NCI-H1694 treated with DMSO at 0.1 percent for 48 hours (cell line): Measurements from ENCODE around the gene C1orf115.
"Not testable (repeated sequence)": the region's sequence is repeated elsewhere in the genome, so short reads cannot be mapped to it uniquely, and the experiment has no call there.

Source experiments
- DNase-seq: peaks from one replicate; lab custom pipeline; 2025; lab: John Stamatoyannopoulos, UW

C1orf115 gene

DNA sequence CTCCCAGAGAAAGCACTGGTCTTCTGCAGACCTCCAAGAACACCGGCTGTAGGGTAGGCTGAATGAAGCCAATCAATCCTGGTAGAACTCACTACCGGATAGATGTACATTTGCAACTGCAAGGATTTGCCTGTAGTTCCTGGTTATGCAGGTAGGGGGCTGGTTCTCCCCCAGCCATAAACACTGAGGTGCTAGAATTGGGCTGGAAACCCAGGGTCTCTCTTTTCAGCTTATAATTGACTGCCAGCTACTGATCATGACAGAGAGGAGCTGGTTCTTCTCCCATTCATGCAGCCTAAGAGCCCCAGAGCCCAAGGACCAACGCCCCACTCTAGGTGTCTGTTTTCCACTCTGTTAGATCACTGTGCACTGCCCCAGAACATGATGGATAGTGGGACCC, 36.5 kb downstream of the C1orf115 start:
- no peak for DNase-seq

DNA sequence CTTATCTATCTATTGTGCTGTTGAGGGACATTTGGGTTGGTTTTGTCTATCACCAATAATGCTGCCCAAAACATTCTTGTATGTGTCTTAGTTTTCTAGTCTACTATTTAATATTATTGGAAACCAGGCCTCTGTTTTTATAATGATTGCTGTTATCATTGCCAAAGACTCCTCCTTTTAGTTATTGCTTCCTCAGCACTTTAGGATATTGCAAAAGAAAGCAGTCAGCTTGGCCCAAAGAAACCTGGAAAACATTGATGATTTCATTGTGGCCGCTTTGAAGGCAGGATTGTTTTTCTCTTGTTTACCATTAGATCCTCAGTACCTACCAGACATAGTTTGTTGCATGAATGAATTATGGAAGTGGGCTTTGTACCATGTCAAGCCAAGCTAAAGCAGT, 37.4 kb downstream of the C1orf115 start:
- DNase-seq = no peak

DNA sequence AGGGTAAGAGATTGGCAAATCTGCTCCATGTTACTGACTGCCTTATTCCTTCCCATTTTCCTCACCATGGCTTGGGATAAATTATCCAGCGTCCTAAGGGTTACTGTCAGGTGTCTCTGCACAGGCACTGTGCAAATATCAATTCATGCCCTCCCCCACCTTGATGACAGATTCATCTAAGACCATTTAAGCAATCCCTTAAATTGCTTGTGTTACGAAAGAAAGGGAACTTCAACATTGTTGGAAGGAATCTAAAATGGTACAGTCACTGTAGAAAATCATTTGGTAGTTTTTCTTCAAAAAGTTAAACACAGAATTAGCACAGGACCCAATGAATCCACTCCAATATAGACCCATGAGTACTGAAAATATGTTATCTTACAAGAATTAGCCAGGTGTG, 40.3 kb downstream of the C1orf115 start:
- no peak for DNase-seq

DNA sequence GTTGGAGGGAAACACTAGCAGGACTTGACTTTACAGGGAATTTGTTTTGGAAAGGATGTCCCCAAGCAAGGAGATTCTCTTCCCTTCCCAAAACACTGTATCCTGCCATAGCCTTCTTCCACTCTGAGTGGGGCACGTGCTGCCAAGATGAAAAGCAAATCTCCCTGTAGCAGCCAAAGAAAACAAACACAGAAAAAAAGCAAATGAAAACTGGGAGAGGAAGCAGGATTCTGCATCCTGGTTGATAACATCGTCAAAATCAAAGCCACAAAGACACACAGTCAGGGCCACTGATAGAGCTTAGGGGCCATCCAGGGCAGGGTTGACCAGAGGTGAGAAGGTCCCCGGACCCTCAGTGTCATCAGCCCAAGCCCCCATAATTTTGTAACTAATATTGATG, 42.0 kb downstream of the C1orf115 start:
- DNase-seq = no peak

DNA sequence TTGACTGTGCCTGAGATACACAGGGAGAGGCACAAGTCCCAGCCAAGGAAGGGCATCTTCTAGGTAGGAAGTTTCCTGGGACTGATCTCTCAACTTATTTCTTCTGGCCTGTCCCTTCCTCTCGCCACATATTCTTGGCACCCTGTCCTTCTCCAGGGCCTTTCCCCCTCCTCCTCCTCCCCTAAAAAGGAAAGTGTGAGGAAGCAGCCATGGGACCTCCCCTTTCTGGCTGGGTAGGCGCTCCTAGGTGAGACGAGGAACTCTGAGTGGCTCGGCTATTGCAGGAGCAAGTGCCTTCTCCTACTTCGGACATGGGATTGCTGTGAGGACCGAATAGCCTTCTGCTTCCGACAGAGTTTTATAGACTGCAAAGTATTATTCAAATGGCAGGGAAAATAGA, 42.5 kb downstream of the C1orf115 start:
- no peak for DNase-seq

DNA sequence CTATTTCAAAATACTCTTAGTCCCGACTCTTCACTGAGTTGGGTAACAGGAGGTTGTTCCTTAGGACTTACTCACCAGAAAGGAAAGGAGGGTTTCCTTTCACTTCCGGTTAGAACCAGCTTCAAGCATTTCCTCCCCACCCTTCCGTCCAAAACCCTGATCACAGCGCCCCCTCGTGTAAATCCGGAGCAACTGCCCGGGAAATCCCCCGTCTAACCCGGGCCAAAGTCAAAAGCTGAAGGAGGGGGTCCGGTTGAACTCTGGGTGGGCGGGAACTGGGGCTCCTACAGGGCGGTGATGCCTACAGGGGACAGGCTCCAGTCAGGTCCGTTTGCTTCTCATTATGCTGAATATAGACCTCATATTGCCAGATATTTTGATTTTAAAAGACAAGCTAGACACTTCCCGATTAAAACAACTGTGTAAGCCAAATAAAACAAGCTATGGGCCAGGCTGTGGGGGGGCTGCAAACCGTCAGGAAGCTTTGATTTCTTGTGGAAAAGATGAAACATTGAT, 43.0 kb downstream of the C1orf115 start:
- DNase-seq = peak; percentile 77

DNA sequence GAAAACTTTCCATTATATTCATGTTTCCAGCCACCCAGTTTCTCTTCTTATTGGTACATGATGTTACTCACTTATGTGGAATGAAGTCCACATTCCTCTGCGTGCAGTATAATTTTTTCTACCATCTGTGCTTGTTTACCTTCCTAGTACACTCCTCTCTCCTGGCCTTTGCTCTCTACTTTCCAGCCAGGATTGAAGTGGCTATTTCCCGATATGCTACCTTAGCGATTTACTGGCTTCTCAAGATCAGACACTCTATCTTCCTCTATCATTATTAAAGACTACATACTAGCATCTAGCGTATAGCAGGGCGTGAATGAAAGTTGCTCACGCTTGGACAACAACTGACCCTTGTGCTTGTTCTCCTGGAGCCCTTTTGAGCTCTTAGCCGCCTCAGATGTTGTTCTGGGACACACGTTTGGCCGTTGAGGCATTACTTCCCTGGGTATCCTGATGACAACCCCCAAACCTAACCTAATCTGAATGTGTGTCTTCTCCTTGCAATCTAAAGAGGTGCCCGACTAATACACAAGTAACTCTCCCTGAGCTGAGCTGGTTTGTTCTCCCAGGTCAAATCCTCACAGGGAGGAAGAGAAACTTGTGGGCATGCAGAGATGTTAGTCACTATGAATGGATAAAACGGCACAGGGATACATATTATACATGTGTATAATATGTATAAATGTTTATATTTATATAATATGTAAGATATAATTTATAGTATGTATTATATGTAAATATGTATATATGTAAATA, 44.6 kb downstream of the C1orf115 start:
- no peak for DNase-seq

DNA sequence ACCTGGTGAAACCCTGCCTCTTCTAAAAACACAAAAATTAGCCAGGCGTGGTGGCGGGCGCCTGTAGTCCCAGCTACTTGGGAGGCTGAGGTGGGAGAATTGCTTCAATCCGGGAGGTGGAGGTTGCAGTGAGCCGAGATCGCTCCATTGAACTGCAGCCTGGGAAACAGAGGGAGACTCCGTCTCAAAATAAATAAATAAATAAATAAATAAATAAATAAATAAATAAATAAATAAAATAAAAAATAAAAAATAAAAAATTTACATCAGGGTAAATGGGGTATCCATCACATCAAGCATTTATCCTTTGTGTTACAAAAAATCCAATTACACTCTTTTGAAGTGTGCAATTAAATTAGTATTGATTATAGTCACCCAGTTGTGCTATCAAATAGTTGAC, 46.1 kb downstream of the C1orf115 start:
- not testable (repeated sequence) for DNase-seq

DNA sequence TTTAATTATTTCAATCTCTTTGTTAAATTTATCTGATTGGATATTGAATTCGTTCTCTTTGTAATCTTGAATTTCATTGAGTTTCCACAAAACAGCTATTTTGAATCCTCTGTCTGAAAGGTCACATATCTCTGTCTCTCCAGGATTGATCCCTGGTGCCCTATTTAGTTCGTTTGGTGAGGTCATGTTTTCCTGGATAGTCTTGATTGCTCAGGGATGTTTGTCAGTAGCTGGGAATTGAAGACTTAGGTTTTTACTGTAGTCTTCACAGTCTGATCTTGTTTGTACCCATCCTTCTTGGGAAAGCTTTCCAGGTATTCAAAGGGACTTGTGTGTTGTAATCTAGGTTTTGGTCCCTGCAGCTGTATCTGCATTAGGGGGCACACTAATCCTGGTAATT, 51.2 kb downstream of the C1orf115 start:
- DNase-seq = no peak

DNA sequence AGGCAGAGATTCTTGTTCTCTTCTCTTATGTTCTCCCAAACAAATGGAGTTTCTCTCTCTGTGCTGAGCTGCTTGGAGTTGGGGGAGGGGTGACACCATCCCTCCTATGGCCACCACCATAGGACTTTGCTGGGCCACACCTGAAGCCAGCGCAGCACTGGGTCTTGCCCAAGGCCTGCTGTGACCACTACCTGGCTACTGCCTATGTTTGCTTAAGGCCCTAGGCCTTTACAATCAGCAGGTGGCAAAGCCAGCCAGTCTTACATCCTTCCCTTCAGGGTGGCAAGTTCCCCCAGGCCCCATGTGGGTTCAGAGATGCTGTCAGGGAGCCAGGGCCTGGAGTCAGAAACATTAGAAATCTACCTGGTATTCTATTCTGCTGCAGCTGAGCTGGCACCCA, 51.7 kb downstream of the C1orf115 start:
- DNase-seq = no peak

DNA sequence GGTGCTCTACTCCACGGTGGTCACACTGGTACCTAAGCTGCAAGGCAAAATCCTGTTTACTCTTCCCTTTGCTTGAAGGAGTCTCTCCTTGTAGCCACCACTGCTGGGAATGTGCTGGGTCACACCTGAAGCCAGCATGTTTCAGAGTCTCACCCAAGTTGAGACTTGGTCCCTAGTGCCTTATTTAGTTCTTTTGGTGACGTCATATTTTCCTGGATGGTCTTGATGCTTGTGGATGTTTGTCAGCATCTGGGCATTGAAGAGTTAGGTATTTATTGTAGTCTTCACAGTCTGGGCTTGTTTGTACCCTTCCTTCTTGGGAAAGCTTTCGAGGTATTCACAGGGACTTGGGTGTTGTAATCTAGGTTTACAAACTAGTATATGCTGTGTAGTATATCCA, 52.4 kb downstream of the C1orf115 start:
- DNase-seq = no peak

DNA sequence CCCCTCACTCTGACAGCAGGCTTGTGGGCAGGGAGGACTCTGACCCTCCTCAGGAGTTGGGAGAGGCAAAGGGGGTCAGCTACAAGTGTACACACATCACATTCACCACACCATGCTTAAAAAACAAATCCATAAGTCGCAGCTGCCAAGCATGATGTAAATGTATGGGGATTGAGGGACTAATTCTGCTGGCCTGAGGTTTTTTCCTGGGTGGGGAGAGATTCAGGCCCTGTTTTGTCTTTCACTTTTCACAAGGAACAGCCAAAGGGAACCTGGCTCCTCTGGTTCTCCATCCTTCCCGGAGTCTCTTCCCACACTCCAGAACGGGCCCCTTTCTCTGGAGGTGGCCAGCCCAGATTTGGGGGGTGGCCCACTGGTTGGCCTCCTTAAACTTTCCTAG, 56.7 kb downstream of the C1orf115 start:
- DNase-seq = no peak

DNA sequence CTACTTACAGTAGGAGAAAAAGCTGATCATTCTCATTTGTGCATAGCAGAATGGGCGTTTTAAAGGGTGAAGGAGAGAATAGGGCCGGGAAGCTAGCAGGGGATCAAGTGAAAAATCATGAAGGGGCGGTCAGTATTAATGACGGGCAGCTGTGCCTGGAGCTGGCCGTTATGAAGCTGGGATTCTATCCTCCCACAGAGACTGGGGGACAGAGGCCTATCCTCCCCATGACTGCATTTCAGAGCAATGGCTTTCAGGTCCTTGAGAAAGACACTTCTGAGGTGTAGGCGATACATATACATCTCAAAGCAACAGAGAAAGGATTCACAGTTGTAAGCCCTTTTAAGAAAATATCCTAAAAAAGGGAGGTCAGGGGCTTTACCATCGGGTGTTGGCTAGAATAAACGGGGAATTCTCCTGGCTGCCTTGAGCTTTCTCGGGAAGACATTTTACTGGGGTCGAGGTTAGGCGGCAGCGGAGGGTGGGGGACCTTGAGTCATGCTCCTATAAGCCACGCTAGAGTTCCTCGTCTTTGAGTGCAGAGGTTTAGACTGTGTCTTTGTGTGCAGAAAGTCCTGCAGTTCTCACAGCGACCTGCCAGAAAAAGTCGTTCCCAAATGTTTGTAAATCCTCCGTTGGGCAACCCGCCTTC, 57.4 kb downstream of the C1orf115 start:
- no peak for DNase-seq

DNA sequence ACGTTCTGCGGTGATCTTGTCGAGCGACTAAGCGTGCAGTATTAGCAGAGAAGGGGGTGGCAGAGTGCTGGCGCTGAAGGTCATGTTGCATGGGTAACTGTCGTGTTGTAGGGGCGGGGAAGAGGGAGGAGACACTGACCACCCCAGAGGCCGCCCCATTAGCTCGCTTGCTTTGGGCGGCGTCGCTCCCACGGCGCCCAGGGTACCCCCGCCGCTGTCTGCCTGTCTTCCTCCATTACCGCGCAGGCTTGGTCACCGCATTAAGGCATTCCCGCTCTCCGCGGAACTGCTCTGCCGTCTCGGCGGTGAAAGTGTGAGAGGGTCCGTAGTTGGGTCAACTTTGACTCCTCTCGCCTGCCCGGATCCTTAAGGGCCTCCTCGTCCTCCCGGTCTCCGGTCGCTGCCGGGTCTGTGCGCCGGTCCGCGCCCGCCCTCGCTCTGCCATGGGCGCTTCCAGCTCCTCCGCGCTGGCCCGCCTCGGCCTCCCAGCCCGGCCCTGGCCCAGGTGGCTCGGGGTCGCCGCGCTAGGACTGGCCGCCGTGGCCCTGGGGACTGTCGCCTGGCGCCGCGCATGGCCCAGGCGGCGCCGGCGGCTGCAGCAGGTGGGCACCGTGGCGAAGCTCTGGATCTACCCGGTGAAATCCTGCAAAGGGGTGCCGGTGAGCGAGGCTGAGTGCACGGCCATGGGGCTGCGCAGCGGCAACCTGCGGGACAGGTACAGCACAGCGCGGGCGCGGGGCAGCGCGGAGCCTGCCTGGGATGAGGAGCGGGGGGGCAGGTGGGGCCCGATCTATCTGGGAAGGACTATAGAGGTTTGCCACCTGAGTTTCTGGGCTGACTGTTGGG, 58.1 kb downstream of the C1orf115 start, which contains the start of gene MTARC2:
TSS of gene MTARC2 (plus strand) at position 234 of the 846 bp plus-strand sequence. CDS start at position 444, 210 bp downstream.
- DNase-seq = no peak
